AG10803 (cell line): ENCODE measurements around the gene BZW1.
A peak's percentile ranks its signal among the peaks of the same experiment; 100 is the strongest.

Experiments used
- DNase-seq: peaks from one replicate; pipeline ENCODE4 v3.0.0; 2010; ENCODE audit warnings: low read depth
- H3K4me3 ChIP-seq: 2 replicates; pipeline ENCODE4 v1.5.1; 2011; ENCODE audit warnings: mild to moderate bottlenecking, low read length, control low read depth
- CTCF ChIP-seq: conservative IDR thresholded peaks from 2 replicates; pipeline ENCODE4 v1.5.1; 2011; ENCODE audit warnings: mild to moderate bottlenecking, low read length, control low read depth, inconsistent platforms

BZW1 gene

GRCh38 chr2:200811333-200812121 is at the start of gene BZW1:
BZW1 (plus strand) TSS chr2:200811910; CDS start chr2:200813218, 1,308 bp downstream.
- DNase-seq = peak; percentile 96
- H3K4me3 ChIP-seq = peak within 1 kb of the TSS; percentile 88
- no peak for TF ChIP-seq CTCF

- peak; percentile 53 for DNase-seq
- TF ChIP-seq CTCF = no peak
- H3K4me3 ChIP-seq = no peak overlapping the region
Measured at GRCh38 chr2:200762127-200762526, 49.6 kb upstream of the BZW1 start.

- H3K4me3 ChIP-seq = no peak overlapping the region
- DNase-seq = no peak
- TF ChIP-seq CTCF = no peak
Measured at GRCh38 chr2:200763422-200763821, 48.3 kb upstream of the BZW1 start.

GRCh38 chr2:200765139-200765951 is 46.4 kb upstream of the BZW1 start:
- TF ChIP-seq CTCF = no peak
- no peak overlapping the region for H3K4me3 ChIP-seq
- DNase-seq = peak; percentile 87

- H3K4me3 ChIP-seq = no peak overlapping the region
- DNase-seq = no peak
- no peak for TF ChIP-seq CTCF
Measured at GRCh38 chr2:200765995-200766660, 45.6 kb upstream of the BZW1 start.

- no peak overlapping the region for H3K4me3 ChIP-seq
- no peak for DNase-seq
- TF ChIP-seq CTCF = no peak
Measured at GRCh38 chr2:200767111-200767885, 44.4 kb upstream of the BZW1 start.
